Upper lobe of left lung (tissue), 6 donors: ENCODE data around the gene MACROD2. TPM values are rescaled to one million over a fixed set of nuclear protein-coding genes. Genes with fewer than 3 reads are reported as not detected.

Experiments
- ATAC-seq, 2 donors: fragments of 200-7000 bp; cut with Tn5 transposase; one replicate each; pipeline ENCODE4 v1.9.1; 2022; ENCODE audit warnings: mild to moderate bottlenecking in 2 of 2, moderate library complexity in 2 of 2; ENCODE audit not compliant: low FRiP score in 2 of 2
- DNase-seq, 2 donors: peaks; one replicate each; pipeline ENCODE4 v3.0.0-alpha.2; 2019 to 2020
- H3K27ac ChIP-seq, 4 donors: fragments of 200-600 bp; sonication (generic); one replicate each; pipeline ENCODE4 v1.5.1; 2016 to 2019
- H3K27me3 ChIP-seq, 4 donors: fragments of 200-600 bp; sonication (generic); one replicate each; pipeline ENCODE4 v1.5.1; 2017 to 2019
- H3K36me3 ChIP-seq, 4 donors: fragments of 200-600 bp; sonication (generic); one replicate each; pipeline ENCODE4 v1.5.1; 2016 to 2019
- H3K4me1 ChIP-seq, 4 donors: fragments of 200-600 bp; sonication (generic); one replicate each; pipeline ENCODE4 v1.5.1; 2018 to 2019
- H3K4me3 ChIP-seq, 4 donors: fragments of 200-600 bp; sonication (generic); one replicate each; pipeline ENCODE4 v1.5.1; 2017 to 2019; ENCODE audit warnings: mild to moderate bottlenecking in 2 of 4, moderate library complexity in 1 of 4
- H3K9me3 ChIP-seq, 4 donors: fragments of 200-600 bp; sonication (generic); one replicate each; pipeline ENCODE4 v1.5.1; 2018 to 2019
- EP300 ChIP-seq, 4 donors: sonication (generic); formaldehyde crosslinking; IDR thresholded peaks; one replicate each; pipeline ENCODE4 v1.5.1; 2017; ENCODE audit warnings: antibody characterized with exemption in 4 of 4, control low read depth in 2 of 4
- POLR2A ChIP-seq, 4 donors: fragments of 450-650 bp; IDR thresholded peaks; one replicate each; pipeline ENCODE4 v1.5.1; 2016 to 2017; ENCODE audit warnings: antibody characterized with exemption in 4 of 4, mild to moderate bottlenecking in 2 of 4
- POLR2AphosphoS5 ChIP-seq, 2 donors: sonication (generic); formaldehyde crosslinking; IDR thresholded peaks; one replicate each; pipeline ENCODE4 v1.5.1; 2017; ENCODE audit warnings: antibody characterized with exemption in 2 of 2
- WGBS, 2 donors: methylation state at CpG; one replicate each; pipeline ENCODE4 v1.1.5; 2017 to 2018; 5-methylcytosine and 5-hydroxymethylcytosine counted together
- total RNA-seq, 6 donors: library from RNA; depleted of rRNA in 4 of 6; stranded (reverse); fragments of >200 nt in 4 of 6; gene quantifications; one replicate each; pipeline versions ENCODE4 v1.1.0 to v1.2.1, GENCODE V29; 2016 to 2021
- TF ChIP-seq, protein P1 (sequence below), 6 experiments: fragments of 450-650 bp in 4 of 6; fragments of 200-600 bp in 2 of 6; sonication (generic) in 2 of 6; IDR thresholded peaks; one replicate each; pipeline ENCODE4 v1.5.1; 2016 to 2019; ENCODE audit warnings: antibody characterized with exemption in 6 of 6
- donor health status: DM: no; HTN: no; CAD: no; lungs with moderate emphysema.
- donor health status: DM: no; HTN: yes; CAD: no; lungs with severe emphysema.

The MACROD2 gene
- total RNA-seq, 6 donors from 2014 or later: 20.7 to 84.3 (median 36.3) TPM

DNA sequence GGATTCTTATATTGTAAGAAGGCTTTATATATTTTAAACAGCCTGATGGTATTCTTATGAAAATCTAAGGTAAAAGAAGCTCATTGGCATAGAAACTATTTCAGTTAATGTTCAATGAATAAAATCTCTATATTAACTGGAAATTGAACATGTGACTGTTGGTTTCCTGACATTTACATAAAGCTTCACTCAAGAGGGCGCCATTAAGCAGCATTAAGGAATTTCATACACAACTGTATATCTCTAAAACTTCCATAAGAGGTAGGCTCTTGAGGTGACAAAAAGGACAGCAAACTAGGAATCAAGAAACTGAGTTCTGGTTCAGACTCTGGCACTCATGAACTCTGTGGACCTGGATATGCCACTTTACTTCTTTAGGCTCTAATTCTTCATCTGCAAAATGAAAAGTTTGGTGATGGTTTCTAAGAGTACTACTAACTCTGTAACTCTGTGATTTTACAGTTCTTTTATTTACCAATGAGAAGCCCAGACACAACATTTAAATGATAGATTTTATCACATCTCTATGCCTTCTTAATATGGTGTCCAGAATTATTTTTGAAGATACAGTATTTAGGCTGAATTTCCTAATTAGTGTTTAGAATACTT is 194.6 kb downstream of the MACROD2 start:
- TF ChIP-seq, protein P1, sequence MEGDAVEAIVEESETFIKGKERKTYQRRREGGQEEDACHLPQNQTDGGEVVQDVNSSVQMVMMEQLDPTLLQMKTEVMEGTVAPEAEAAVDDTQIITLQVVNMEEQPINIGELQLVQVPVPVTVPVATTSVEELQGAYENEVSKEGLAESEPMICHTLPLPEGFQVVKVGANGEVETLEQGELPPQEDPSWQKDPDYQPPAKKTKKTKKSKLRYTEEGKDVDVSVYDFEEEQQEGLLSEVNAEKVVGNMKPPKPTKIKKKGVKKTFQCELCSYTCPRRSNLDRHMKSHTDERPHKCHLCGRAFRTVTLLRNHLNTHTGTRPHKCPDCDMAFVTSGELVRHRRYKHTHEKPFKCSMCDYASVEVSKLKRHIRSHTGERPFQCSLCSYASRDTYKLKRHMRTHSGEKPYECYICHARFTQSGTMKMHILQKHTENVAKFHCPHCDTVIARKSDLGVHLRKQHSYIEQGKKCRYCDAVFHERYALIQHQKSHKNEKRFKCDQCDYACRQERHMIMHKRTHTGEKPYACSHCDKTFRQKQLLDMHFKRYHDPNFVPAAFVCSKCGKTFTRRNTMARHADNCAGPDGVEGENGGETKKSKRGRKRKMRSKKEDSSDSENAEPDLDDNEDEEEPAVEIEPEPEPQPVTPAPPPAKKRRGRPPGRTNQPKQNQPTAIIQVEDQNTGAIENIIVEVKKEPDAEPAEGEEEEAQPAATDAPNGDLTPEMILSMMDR (IDR thresholded peaks at IDR 0.05): peak in 2 of 6 experiments; percentile 10 to 20
- TF ChIP-seq EP300 (IDR thresholded peaks at IDR 0.05): no peak
- Histone ChIP-seq H3K4me1 (no peaks in the 10 kb centered on the region), H3K9me3 (no peaks in the 10 kb centered on the region), H3K27ac (no peak overlapping the region), H3K36me3 (no peaks in the 10 kb centered on the region), H3K27me3 (no peaks in the 10 kb centered on the region), H3K4me3 (no peak overlapping the region)
- DNase-seq (no peak), ATAC-seq (no peak)
- WGBS, 2 donors: 24 to 30% methylated on average over 1 of the region's 1 CpG

DNA sequence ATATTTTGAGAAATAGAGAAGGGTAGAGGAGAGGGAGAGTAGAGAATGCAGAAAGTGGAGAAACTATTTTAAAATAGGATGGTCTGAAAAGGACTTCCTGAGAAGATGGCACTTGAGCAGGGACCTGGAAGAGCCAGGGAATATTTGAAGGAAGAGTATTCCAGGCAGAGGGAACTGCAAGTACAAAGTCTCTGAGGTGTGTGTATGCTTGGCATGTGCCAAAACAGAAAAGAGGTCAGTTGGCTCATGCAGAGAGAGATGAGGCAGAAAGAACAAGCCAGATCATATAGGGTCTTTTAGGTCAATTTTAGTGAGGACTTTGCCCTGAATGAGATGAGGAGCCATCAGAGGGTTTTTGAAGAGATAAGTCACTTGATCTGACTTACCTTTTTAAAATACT is 196.2 kb downstream of the MACROD2 start:
- no peak overlapping the region for H3K27ac ChIP-seq
- no peak for ATAC-seq
- H3K4me1 ChIP-seq: no peaks in the 10 kb centered on the region
- TF ChIP-seq POLR2AphosphoS5 (IDR thresholded peaks at IDR 0.05) (no peak), POLR2A (IDR thresholded peaks at IDR 0.05) (no peak), EP300 (IDR thresholded peaks at IDR 0.05) (no peak)
- TF ChIP-seq, protein P1 (IDR thresholded peaks at IDR 0.05): no peak
- no peak for DNase-seq
- no peaks in the 10 kb centered on the region for H3K36me3 ChIP-seq
- no peaks in the 10 kb centered on the region for H3K27me3 ChIP-seq
- H3K9me3 ChIP-seq: no peaks in the 10 kb centered on the region
- no peak overlapping the region for H3K4me3 ChIP-seq

DNA sequence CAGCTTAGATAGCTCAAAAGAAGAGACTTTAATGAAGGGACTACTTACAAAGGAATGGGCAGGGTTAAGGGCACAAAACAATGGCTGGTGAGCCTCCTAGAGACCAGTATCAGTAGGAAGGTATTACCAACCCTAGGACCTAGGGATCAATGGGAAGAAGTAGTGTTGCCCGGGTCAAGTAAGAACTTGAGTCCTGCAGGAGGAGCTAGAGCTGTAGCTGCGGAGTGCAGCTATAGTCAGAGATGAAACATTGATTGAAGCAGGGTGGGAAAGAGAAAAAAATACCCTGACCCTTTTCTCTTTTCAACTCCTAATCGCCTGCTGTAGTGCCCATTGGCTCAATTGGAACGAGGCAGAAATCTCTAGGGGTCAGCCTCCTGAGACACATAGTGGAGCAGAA is 198.1 kb downstream of the MACROD2 start:
- H3K36me3 ChIP-seq: no peaks in the 10 kb centered on the region
- WGBS, 2 donors: 86 to 91% methylated on average over 4 of the region's 4 CpGs
- ATAC-seq (no peak), DNase-seq (no peak)
- no peaks in the 10 kb centered on the region for H3K4me1 ChIP-seq
- TF ChIP-seq POLR2A (IDR thresholded peaks at IDR 0.05) (no peak), POLR2AphosphoS5 (IDR thresholded peaks at IDR 0.05) (no peak), EP300 (IDR thresholded peaks at IDR 0.05) (no peak)
- TF ChIP-seq, protein P1 (IDR thresholded peaks at IDR 0.05): no peak
- H3K27me3 ChIP-seq: no peaks in the 10 kb centered on the region
- H3K27ac ChIP-seq: no peak overlapping the region
- H3K9me3 ChIP-seq: no peaks in the 10 kb centered on the region
- no peak overlapping the region for H3K4me3 ChIP-seq

DNA sequence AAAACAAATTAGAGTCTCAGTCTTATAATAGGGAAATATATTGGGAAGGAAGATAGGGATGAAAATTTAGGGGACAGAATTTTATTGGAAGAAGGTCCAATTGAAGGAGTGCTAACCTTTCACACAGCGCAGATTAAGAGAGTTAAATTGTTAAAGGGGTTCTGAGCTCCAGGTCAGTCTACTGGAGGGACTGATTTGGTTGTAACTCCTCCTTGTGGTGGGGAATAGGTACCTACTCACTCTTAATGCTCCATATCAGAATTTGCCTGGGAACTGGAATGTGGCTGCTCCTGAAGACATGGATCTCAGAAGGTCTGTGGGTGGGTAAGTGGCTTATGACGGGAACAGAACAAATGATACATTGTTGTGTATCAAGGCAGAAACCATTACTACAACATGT is 198.6 kb downstream of the MACROD2 start:
- ATAC-seq: no peak
- no peak overlapping the region for H3K4me3 ChIP-seq
- H3K27ac ChIP-seq: no peak overlapping the region
- WGBS, 2 donors: 98% methylated on average over 2 of the region's 2 CpGs
- no peaks in the 10 kb centered on the region for H3K4me1 ChIP-seq
- no peak for TF ChIP-seq EP300 (IDR thresholded peaks at IDR 0.05)
- DNase-seq: no peak
- no peaks in the 10 kb centered on the region for H3K27me3 ChIP-seq
- H3K9me3 ChIP-seq: no peaks in the 10 kb centered on the region
- H3K36me3 ChIP-seq: no peaks in the 10 kb centered on the region

DNA sequence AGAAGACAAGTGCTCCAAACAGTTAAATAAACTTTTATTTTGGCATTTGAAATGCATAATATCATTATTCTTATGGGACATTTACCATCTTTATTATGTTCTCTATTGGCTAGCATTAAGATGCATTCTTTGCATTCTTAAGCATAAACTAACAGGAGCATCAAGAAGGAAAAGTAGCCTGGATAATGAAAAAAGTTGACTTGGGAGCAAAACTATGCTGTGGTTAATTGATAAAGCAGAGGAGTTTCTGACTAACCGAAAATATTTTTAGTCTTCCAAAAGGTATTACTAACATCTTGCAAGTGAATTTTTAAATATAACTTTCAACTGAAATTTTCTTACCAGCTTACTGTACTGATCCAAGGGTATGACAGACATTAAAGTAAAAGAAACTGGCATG is 201.8 kb downstream of the MACROD2 start:
- no peak for DNase-seq
- H3K27ac ChIP-seq: no peak overlapping the region
- TF ChIP-seq POLR2AphosphoS5 (IDR thresholded peaks at IDR 0.05) (no peak), POLR2A (IDR thresholded peaks at IDR 0.05) (no peak), EP300 (IDR thresholded peaks at IDR 0.05) (no peak)
- TF ChIP-seq, protein P1 (IDR thresholded peaks at IDR 0.05): no peak
- 78 to 91% methylated on average over 1 of the region's 1 CpG for WGBS, 2 donors
- no peak overlapping the region for H3K4me3 ChIP-seq
- H3K4me1 ChIP-seq: no peaks in the 10 kb centered on the region
- no peaks in the 10 kb centered on the region for H3K36me3 ChIP-seq
- ATAC-seq: no peak
- no peaks in the 10 kb centered on the region for H3K9me3 ChIP-seq
- H3K27me3 ChIP-seq: no peaks in the 10 kb centered on the region
